DMS153 treated with DMSO at 0.1 percent for 48 hours (cell line): ENCODE results near the gene TUBB.
A peak's percentile ranks its signal among the peaks of the same experiment; 100 is the strongest.

ENCODE experiments used
- DNase-seq: peaks from one replicate; lab custom pipeline; 2025; ENCODE audit not compliant: unreplicated experiment; lab: John Stamatoyannopoulos, UW

TUBB gene

GRCh38 chr6:30719791-30720737 is at the start of gene TUBB:
Gene TUBB, plus strand, starts transcription at chr6:30720352. Its CDS starts 155 bp downstream, at chr6:30720507.
- peak; percentile 94 for DNase-seq

- DNase-seq: no peak
These were observed 49.2 kb upstream of the TUBB start for GRCh38 chr6:30670760-30671527.

- DNase-seq: peak; percentile 96
These were observed 47.5 kb upstream of the TUBB start, which contains the start of gene DHX16 for GRCh38 chr6:30672445-30673253. Gene DHX16, minus strand, starts transcription at chr6:30673006. Its CDS starts 165 bp downstream, at chr6:30672841.

GRCh38 chr6:30676660-30677285 is 43.4 kb upstream of the TUBB start:
- DNase-seq: no peak

GRCh38 chr6:30678964-30679726 is 41.0 kb upstream of the TUBB start:
- peak; percentile 59 for DNase-seq

- no peak for DNase-seq
These were observed 40.2 kb upstream of the TUBB start for GRCh38 chr6:30679765-30680535.

- no peak for DNase-seq
These were observed 38.4 kb upstream of the TUBB start for GRCh38 chr6:30681766-30682142.

- DNase-seq: no peak
These were observed 37.7 kb upstream of the TUBB start for GRCh38 chr6:30682143-30683117.

- DNase-seq: no peak
These were observed 36.8 kb upstream of the TUBB start for GRCh38 chr6:30683183-30683979.

- no peak for DNase-seq
These were observed 36.2 kb upstream of the TUBB start for GRCh38 chr6:30683980-30684338.

GRCh38 chr6:30684386-30685156 is 35.6 kb upstream of the TUBB start:
- DNase-seq: no peak

GRCh38 chr6:30685157-30686008 is 34.8 kb upstream of the TUBB start:
- DNase-seq: no peak

GRCh38 chr6:30686009-30686907 is 33.9 kb upstream of the TUBB start, which contains the start of gene PPP1R18:
Gene PPP1R18, minus strand, starts transcription at chr6:30686645. Its CDS starts 627 bp downstream, at chr6:30686018.
- DNase-seq: peak; percentile 7

- peak; percentile 88 for DNase-seq
These were observed 33.1 kb upstream of the TUBB start for GRCh38 chr6:30686908-30687658.
